Tibial nerve (tissue), 4 donors: Measurements from ENCODE around the gene LSAMP. TPM values are rescaled to one million over a fixed set of nuclear protein-coding genes. Genes with fewer than 3 reads are reported as not detected.
"Not testable (repeated sequence)": the region's sequence is repeated elsewhere in the genome, so short reads cannot be mapped to it uniquely, and the experiment has no call there.

Source experiments
- DNase-seq, 2 donors: peaks; one replicate each; pipeline ENCODE4 v3.0.0-alpha.2; 2019; ENCODE audit warnings: low spot score in 2 of 2
- H3K27ac ChIP-seq, 4 donors: fragments of 200-600 bp; sonication (generic) in 3 of 4; one replicate each; pipeline ENCODE4 v1.5.1; 2017 to 2019; ENCODE audit warnings: mild to moderate bottlenecking in 1 of 4
- H3K27me3 ChIP-seq, 2 donors: fragments of 200-600 bp; sonication (generic) in 1 of 2; one replicate each; pipeline versions ENCODE4 v1.5.1 to v1.6.0; 2017 to 2019
- H3K36me3 ChIP-seq, 3 donors: fragments of 200-600 bp; sonication (generic); one replicate each; pipeline ENCODE4 v1.5.1; 2018 to 2019
- H3K4me1 ChIP-seq, 4 donors: fragments of 200-600 bp; sonication (generic) in 3 of 4; one replicate each; pipeline ENCODE4 v1.5.1; 2017 to 2019
- H3K4me3 ChIP-seq, 4 donors: fragments of 200-600 bp; sonication (generic) in 3 of 4; one replicate each; pipeline ENCODE4 v1.5.1; 2017 to 2019; ENCODE audit warnings: mild to moderate bottlenecking in 1 of 4, moderate library complexity in 1 of 4
- H3K9me3 ChIP-seq, 4 donors: fragments of 200-600 bp; sonication (generic) in 3 of 4; one replicate each; pipeline ENCODE4 v1.5.1; 2017 to 2019
- EP300 ChIP-seq, 2 donors: sonication (generic); formaldehyde crosslinking; IDR thresholded peaks; one replicate each; pipeline ENCODE4 v1.6.1; 2017; ENCODE audit warnings: antibody characterized with exemption in 2 of 2, mild to moderate bottlenecking in 1 of 2
- POLR2A ChIP-seq, 2 donors: fragments of 450-650 bp; IDR thresholded peaks; one replicate each; pipeline ENCODE4 v1.6.1; 2017; ENCODE audit warnings: antibody characterized with exemption in 2 of 2, mild to moderate bottlenecking in 2 of 2, moderate library complexity in 2 of 2
- WGBS, 2 donors: methylation state at CpG; one replicate each; pipeline ENCODE4 v1.1.5; 2018; 5-methylcytosine and 5-hydroxymethylcytosine counted together
- total RNA-seq, 4 donors: library from RNA; depleted of rRNA; stranded (reverse); fragments of >200 nt; gene quantifications; one replicate each; pipeline ENCODE4 v1.1.0, GENCODE V29; 2016
- TF ChIP-seq, protein P1 (sequence below), 5 experiments: fragments of 200-600 bp in 3 of 5; fragments of 450-650 bp in 2 of 5; sonication (generic) in 3 of 5; IDR thresholded peaks; one replicate each; pipeline ENCODE4 v1.5.1; 2016 to 2019; ENCODE audit warnings: antibody characterized with exemption in 5 of 5, mild to moderate bottlenecking in 3 of 5, moderate library complexity in 2 of 5

The LSAMP gene
- total RNA-seq, 4 donors from 2014 or later: 3.6 to 6.1 (median 4.2) TPM

DNA sequence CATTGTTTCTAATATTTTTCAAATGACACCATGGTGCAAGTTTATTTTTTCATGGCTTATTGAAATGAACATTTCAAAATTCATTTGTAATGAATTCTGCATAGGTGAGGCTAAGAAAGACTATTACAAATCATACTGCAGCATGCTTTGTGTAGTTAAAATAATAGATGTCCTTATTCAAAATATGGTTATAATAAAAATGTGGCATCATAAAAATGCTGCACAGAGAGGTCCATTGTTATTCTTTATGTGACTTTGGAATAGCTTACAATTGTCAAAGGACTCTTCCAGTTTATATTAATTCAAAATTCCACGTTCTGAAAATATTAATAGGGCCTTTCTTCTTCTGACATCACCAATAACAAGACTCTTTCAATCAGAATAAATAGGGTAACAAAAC lies 599.3 kb downstream of the LSAMP start:
- TF ChIP-seq POLR2A (IDR thresholded peaks at IDR 0.05) (no peak), EP300 (IDR thresholded peaks at IDR 0.05) (no peak)
- TF ChIP-seq, protein P1, sequence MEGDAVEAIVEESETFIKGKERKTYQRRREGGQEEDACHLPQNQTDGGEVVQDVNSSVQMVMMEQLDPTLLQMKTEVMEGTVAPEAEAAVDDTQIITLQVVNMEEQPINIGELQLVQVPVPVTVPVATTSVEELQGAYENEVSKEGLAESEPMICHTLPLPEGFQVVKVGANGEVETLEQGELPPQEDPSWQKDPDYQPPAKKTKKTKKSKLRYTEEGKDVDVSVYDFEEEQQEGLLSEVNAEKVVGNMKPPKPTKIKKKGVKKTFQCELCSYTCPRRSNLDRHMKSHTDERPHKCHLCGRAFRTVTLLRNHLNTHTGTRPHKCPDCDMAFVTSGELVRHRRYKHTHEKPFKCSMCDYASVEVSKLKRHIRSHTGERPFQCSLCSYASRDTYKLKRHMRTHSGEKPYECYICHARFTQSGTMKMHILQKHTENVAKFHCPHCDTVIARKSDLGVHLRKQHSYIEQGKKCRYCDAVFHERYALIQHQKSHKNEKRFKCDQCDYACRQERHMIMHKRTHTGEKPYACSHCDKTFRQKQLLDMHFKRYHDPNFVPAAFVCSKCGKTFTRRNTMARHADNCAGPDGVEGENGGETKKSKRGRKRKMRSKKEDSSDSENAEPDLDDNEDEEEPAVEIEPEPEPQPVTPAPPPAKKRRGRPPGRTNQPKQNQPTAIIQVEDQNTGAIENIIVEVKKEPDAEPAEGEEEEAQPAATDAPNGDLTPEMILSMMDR (IDR thresholded peaks at IDR 0.05): no peak
- DNase-seq: no peak
- Histone ChIP-seq H3K36me3 (no peaks in the 10 kb centered on the region), H3K27me3 (no peaks in the 10 kb centered on the region), H3K4me1 (peaks cover 0 to 13% (median 0%) of the 10 kb centered on the region in 4 donors), H3K27ac (no peak overlapping the region), H3K9me3 (no peaks in the 10 kb centered on the region), H3K4me3 (no peak overlapping the region)
- 0 to 45% methylated on average over 1 of the region's 1 CpG for WGBS, 2 donors

DNA sequence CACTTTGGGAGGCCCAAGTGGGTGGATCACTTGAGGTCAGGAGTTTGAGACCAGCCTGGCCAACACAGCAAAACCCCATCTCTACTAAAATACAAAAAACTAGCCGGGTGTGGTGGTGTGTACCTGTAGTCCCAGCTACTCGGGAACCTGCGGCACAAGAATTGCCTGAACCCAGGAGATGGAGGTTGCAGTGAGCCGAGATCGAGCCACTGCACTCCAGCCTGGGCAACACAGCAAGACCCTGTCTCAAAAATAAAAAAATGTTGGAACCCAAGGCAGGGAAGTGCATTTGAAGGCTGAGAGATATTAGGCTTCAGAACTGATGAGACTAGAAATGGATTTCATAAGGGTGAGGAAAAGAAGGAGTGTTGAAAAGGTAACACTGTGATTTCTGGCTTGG lies 600.6 kb downstream of the LSAMP start:
- H3K4me1 ChIP-seq: peaks cover 0 to 13% (median 0%) of the 10 kb centered on the region in 4 donors
- H3K4me3 ChIP-seq, H3K36me3 ChIP-seq, H3K27me3 ChIP-seq, DNase-seq, H3K27ac ChIP-seq, H3K9me3 ChIP-seq: not testable (repeated sequence)
- WGBS, 2 donors: 76 to 97% methylated on average over 5 of the region's 5 CpGs

DNA sequence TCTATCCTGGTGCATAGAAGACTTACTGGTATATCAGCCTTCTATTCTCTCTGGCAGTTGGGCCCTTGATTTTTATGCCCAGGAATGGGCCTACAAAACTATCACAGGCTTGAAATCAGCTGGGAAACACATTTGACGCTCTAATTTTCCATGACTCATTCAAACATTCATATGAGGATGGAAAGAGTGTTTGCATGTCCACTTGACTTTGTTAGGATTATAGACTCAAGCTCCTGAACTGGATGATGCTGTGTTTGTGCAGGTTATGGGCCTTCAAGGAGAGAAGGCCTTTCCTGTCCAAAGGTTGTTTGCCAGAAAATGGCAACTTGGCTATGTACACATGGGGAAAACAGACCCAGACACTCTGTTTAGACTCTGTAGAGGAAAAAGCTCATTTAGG lies 602.1 kb downstream of the LSAMP start:
- H3K27ac ChIP-seq: no peak overlapping the region
- no peak overlapping the region for H3K4me3 ChIP-seq
- DNase-seq: no peak
- peaks cover 0 to 13% (median 0%) of the 10 kb centered on the region in 4 donors for H3K4me1 ChIP-seq
- H3K27me3 ChIP-seq: no peaks in the 10 kb centered on the region
- 75 to 100% methylated on average over 1 of the region's 1 CpG for WGBS, 2 donors
- no peaks in the 10 kb centered on the region for H3K9me3 ChIP-seq
- TF ChIP-seq, protein P1 (IDR thresholded peaks at IDR 0.05): no peak
- TF ChIP-seq POLR2A (IDR thresholded peaks at IDR 0.05): no peak
- no peak for TF ChIP-seq EP300 (IDR thresholded peaks at IDR 0.05)
- H3K36me3 ChIP-seq: no peaks in the 10 kb centered on the region

DNA sequence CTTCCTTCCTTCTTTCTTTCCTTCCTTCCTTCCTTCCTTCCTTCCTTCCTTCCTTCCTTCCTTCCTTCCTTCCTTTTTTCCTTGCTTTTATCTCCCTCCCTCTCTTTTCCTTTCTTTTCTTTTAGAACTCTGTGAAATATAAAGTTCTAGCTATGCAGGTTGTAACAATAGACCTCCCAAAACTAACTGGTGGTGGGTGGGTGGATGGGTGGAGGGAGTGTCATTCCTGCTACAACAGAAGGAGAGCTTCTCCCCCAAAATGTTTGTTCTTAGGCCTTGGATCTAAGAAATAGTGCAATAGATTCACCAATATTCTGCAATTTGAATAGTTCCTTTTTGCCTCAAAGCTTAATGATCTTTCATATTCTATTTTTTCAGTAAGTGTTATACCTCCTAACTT lies 606.0 kb downstream of the LSAMP start:
- TF ChIP-seq POLR2A (IDR thresholded peaks at IDR 0.05) (no peak), EP300 (IDR thresholded peaks at IDR 0.05) (no peak)
- TF ChIP-seq, protein P1 (IDR thresholded peaks at IDR 0.05): no peak
- H3K27me3 ChIP-seq: no peaks in the 10 kb centered on the region
- DNase-seq: no peak
- no peaks in the 10 kb centered on the region for H3K4me1 ChIP-seq
- no peak overlapping the region for H3K4me3 ChIP-seq
- no peaks in the 10 kb centered on the region for H3K36me3 ChIP-seq
- no peaks in the 10 kb centered on the region for H3K9me3 ChIP-seq
- no peak overlapping the region for H3K27ac ChIP-seq

DNA sequence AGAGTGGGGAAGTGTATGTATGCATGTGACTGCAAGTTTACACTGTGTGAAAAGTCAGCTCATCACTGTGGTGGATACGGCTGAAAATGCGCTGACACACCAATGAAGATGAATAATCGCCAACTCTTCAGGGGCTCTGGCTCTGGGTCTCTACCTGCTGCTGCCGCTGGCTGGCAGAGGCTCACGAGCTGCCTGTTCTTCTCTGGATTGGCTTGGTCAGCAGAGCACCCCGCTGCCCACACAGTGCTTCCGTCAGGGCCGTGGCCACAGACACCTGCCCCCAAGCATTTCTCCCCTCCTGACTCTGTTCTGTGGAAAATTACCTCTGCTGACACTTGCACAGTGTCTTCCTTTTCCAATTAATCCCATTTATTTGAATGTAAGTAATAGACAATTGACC lies 606.5 kb downstream of the LSAMP start:
- DNase-seq: no peak
- Histone ChIP-seq H3K9me3 (no peaks in the 10 kb centered on the region), H3K4me3 (no peak overlapping the region), H3K4me1 (peaks cover 0 to 1% (median 0%) of the 10 kb centered on the region in 4 donors), H3K27me3 (no peaks in the 10 kb centered on the region), H3K27ac (no peak overlapping the region), H3K36me3 (no peaks in the 10 kb centered on the region)
- 86 to 89% methylated on average over 8 of the region's 8 CpGs for WGBS, 2 donors
- TF ChIP-seq POLR2A (IDR thresholded peaks at IDR 0.05): no peak

DNA sequence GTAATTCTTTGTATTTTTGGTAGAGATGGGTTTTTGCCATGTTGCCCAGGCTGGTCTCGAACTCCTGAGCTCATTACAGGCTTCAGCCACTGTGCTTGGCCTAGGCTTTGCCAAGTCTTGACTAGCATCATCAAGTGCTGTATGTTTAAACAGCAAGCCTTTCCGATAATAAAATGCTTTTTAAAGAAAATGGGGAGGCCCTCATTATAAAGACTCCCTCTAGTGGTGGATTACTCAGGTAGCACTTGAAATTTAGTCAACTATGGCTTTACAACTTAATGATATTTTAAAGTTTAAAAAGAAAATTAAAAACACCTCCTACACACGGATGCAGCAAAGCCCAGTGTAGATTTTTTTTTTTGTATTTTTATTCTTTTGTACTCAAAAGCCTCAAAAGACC lies 608.3 kb downstream of the LSAMP start:
- DNase-seq: no peak
- Histone ChIP-seq H3K27me3 (no peaks in the 10 kb centered on the region), H3K4me3 (no peak overlapping the region), H3K9me3 (no peaks in the 10 kb centered on the region), H3K36me3 (no peaks in the 10 kb centered on the region), H3K4me1 (peaks cover 0 to 7% (median 0%) of the 10 kb centered on the region in 4 donors), H3K27ac (no peak overlapping the region)
- WGBS, 2 donors: 62 to 74% methylated on average over 3 of the region's 3 CpGs
- TF ChIP-seq EP300 (IDR thresholded peaks at IDR 0.05) (no peak), POLR2A (IDR thresholded peaks at IDR 0.05) (no peak)
- TF ChIP-seq, protein P1 (IDR thresholded peaks at IDR 0.05): peak in 4 of 5 experiments; percentile 21 to 53 (median 38)
